Measurements from ENCODE around the gene JARID2.
A peak's percentile ranks its signal among the peaks of the same experiment; 100 is the strongest.

Gene JARID2

DNA sequence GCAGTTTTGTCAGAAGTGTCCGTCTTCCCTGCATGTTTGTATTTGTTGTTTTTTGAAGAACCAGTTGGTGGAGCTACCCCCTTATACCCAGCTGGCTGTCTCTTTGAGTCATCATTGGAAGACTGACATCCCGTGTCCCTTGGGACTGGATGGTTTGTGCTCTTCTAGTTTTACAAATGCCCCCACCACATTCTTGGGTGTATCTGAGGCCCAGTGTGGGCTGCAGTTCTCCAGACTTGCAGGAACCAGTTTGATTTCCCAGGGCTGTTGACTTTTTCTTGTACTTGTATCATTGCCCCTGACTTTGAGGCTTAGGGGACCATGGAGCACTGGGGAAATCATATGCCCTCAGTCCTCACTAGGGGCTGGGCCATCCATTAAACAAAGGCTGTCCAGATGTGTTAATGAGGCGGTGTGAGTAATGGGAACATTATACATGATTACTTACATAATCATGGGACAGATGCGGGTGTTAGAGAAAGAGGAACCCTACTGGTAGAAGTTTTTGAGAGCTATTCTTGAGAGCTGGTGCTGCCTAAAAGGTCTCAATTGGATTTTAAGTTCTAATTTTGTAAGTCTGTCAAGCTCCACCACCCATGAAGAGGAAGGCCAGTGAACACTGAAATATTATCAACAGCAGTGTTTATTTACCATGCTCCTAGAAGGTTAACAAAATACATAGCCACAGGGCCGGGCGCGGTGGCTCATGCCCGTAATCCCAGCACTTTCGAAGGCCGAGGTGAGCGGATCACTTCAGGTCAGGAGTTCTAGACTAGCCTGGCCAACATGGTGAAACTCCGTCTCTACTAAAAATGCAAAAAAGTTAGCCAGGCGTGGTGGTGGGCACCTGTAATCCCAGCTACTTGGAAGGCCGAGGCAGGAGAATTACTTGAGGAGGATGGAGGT, 8.5 kb downstream of the JARID2 start (continued):
- TF ChIP-seq ZNF629 (tag by site-specific recombination; IDR thresholded peaks at IDR 0.05) (peak; percentile 65; the same call in 1 of the 2 replicates), ZNF416 (tag by site-specific recombination; IDR thresholded peaks at IDR 0.05) (no peak), SP7 (tag by site-specific recombination; IDR thresholded peaks at IDR 0.05) (peak; percentile 67; the same call in 1 of the 2 replicates), ZNF184 (tag by site-specific recombination; IDR thresholded peaks at IDR 0.05) (peak; percentile 13; the same call in 1 of the 2 replicates), KLF10 (tag by site-specific recombination; IDR thresholded peaks at IDR 0.05) (peak; percentile 61), ZNF24 (tag by site-specific recombination; IDR thresholded peaks at IDR 0.05) (no peak), WT1 (tag by site-specific recombination; IDR thresholded peaks at IDR 0.05) (peak; percentile 78), ZXDB (tag by site-specific recombination; IDR thresholded peaks at IDR 0.05) (0 out of 2 replicates have a peak, but pooled peaks have one; percentile 21), MZF1 (tag by site-specific recombination; IDR thresholded peaks at IDR 0.05; ENCODE audit: borderline replicate concordance) (no peak), ZNF223 (tag by site-specific recombination; IDR thresholded peaks at IDR 0.05) (no peak), ZNF513 (tag by site-specific recombination; IDR thresholded peaks at IDR 0.05) (no peak), ZNF660 (tag by site-specific recombination; IDR thresholded peaks at IDR 0.05) (no peak), ZNF248 (tag by site-specific recombination; IDR thresholded peaks at IDR 0.05) (no peak), BCL6B (tag by site-specific recombination; IDR thresholded peaks at IDR 0.05) (peak; percentile 70; the same call in 1 of the 2 replicates), KLF1 (tag by site-specific recombination; IDR thresholded peaks at IDR 0.05) (0 out of 2 replicates have a peak, but pooled peaks have one; percentile 5), ZFP41 (tag by site-specific recombination; IDR thresholded peaks at IDR 0.05; ENCODE audit: borderline replicate concordance) (no peak), ZNF354C (tag by site-specific recombination; IDR thresholded peaks at IDR 0.05; ENCODE audit: borderline replicate concordance, low read depth) (no peak), ZNF202 (tag by site-specific recombination; IDR thresholded peaks at IDR 0.05; ENCODE audit: borderline replicate concordance) (no peak), ZNF10 (tag by site-specific recombination; IDR thresholded peaks at IDR 0.05) (peak; percentile 93), ZNF175 (tag by site-specific recombination; IDR thresholded peaks at IDR 0.05) (no peak), ZNF626 (tag by site-specific recombination; IDR thresholded peaks at IDR 0.05) (no peak), HOXD13 (CRISPR knock-in tag; IDR thresholded peaks at IDR 0.05; ENCODE audit: borderline replicate concordance) (no peak), ZFHX2 (tag by site-specific recombination; conservative IDR thresholded peaks at IDR 0.05) (no peak), ZNF785 (tag by site-specific recombination; IDR thresholded peaks at IDR 0.05) (no peak), GLI4 (tag by site-specific recombination; IDR thresholded peaks at IDR 0.05) (no peak), ZNF324 (tag by site-specific recombination; IDR thresholded peaks at IDR 0.05) (no peak), ZNF600 (tag by site-specific recombination; IDR thresholded peaks at IDR 0.05) (no peak), ZNF221 (tag by site-specific recombination; IDR thresholded peaks at IDR 0.05; ENCODE audit: borderline replicate concordance) (no peak), ZNF514 (tag by site-specific recombination; IDR thresholded peaks at IDR 0.05) (no peak), ZNF23 (tag by site-specific recombination; IDR thresholded peaks at IDR 0.05; ENCODE audit: borderline replicate concordance) (no peak), ZNF350 (tag by site-specific recombination; IDR thresholded peaks at IDR 0.05) (no peak)
- TF ChIP-seq, protein P1, sequence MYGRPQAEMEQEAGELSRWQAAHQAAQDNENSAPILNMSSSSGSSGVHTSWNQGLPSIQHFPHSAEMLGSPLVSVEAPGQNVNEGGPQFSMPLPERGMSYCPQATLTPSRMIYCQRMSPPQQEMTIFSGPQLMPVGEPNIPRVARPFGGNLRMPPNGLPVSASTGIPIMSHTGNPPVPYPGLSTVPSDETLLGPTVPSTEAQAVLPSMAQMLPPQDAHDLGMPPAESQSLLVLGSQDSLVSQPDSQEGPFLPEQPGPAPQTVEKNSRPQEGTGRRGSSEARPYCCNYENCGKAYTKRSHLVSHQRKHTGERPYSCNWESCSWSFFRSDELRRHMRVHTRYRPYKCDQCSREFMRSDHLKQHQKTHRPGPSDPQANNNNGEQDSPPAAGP (tag by site-specific recombination; IDR thresholded peaks at IDR 0.05), result peak; percentile 61; the same call in 1 of the 2 replicates
- TF ChIP-seq, protein P2, sequence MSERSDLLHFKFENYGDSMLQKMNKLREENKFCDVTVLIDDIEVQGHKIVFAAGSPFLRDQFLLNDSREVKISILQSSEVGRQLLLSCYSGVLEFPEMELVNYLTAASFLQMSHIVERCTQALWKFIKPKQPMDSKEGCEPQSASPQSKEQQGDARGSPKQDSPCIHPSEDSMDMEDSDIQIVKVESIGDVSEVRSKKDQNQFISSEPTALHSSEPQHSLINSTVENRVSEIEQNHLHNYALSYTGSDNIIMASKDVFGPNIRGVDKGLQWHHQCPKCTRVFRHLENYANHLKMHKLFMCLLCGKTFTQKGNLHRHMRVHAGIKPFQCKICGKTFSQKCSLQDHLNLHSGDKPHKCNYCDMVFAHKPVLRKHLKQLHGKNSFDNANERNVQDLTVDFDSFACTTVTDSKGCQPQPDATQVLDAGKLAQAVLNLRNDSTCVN (tag by site-specific recombination; optimal IDR thresholded peaks at IDR 0.05), result no peak
- TF ChIP-seq, protein P3, sequence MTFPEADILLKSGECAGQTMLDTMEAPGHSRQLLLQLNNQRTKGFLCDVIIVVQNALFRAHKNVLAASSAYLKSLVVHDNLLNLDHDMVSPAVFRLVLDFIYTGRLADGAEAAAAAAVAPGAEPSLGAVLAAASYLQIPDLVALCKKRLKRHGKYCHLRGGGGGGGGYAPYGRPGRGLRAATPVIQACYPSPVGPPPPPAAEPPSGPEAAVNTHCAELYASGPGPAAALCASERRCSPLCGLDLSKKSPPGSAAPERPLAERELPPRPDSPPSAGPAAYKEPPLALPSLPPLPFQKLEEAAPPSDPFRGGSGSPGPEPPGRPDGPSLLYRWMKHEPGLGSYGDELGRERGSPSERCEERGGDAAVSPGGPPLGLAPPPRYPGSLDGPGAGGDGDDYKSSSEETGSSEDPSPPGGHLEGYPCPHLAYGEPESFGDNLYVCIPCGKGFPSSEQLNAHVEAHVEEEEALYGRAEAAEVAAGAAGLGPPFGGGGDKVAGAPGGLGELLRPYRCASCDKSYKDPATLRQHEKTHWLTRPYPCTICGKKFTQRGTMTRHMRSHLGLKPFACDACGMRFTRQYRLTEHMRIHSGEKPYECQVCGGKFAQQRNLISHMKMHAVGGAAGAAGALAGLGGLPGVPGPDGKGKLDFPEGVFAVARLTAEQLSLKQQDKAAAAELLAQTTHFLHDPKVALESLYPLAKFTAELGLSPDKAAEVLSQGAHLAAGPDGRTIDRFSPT (tag by site-specific recombination; IDR thresholded peaks at IDR 0.05), result 0 out of 2 replicates have a peak, but pooled peaks have one; percentile 20
